Transverse colon (tissue), 3 donors: ENCODE measurements around the gene DACT2.

Experiments
- CTCF ChIP-seq, 5 experiments: fragments of 200-600 bp in 3 of 5; fragments of 450-650 bp in 2 of 5; sonication (generic) in 3 of 5; IDR thresholded peaks; 1 replicate in 2 of 5; 2 replicates in 3 of 5; pipeline ENCODE4 v1.5.1; 2016 to 2017; ENCODE audit warnings: antibody characterized with exemption in 5 of 5, inconsistent platforms in 3 of 5, mild to moderate bottlenecking in 2 of 5, moderate library complexity in 1 of 5
- POLR2A ChIP-seq: fragments of 450-650 bp; IDR thresholded peaks from one replicate; pipeline ENCODE4 v1.6.1; 2016; ENCODE audit warnings: antibody characterized with exemption, mild to moderate bottlenecking, moderate library complexity

GRCh38 chr6:168315596-168315995, 4.0 kb downstream of the DACT2 start:
- no peak for TF ChIP-seq CTCF (IDR thresholded peaks at IDR 0.05)
- TF ChIP-seq POLR2A, result no peak
